K562 (cell line): ENCODE results near the gene KCNQ5. TPM values are rescaled to one million over a fixed set of nuclear protein-coding genes. Genes with fewer than 3 reads are reported as not detected.

Source experiments
- ATAC-seq: fragments of 200-7000 bp; cut with Tn5 transposase; 3 replicates; pipeline ENCODE4 v1.9.1; 2020; ENCODE audit warnings: moderate library complexity
- BruUV-seq: library from RNA; stranded (reverse); fragments of 400-500 nt; replicated peaks from 2 replicates; lab custom pipeline; 2021; lab: Mats Ljungman, UMichigan
- CTCF ChIA-PET: fragments of 300-600 bp; formaldehyde crosslinking; extraction: SDS; loops from one replicate; lab custom pipeline; 2021; ENCODE audit warnings: low intra/inter-chr PET ratio; lab: Yijun Ruan, JAX
- POLR2A ChIA-PET: fragments of 300-600, 350-650 bp; sonication (Branson Sonifier 250); formaldehyde crosslinking; extraction: SDS; loops from one replicate; lab custom pipeline; 2021; ENCODE audit warnings: antibody characterized with exemption, inconsistent platforms; lab: Yijun Ruan, JAX
- DNase-seq, 4 experiments: peaks; one replicate each; pipeline versions ENCODE4 v3.0.0 to v3.0.0-alpha.2; 2011 to 2018; ENCODE audit warnings: low spot score in 3 of 4, mixed read lengths in 3 of 4; ENCODE audit errors: extremely low read depth in 1 of 4
- FAIRE-seq: peaks from 2 replicates; lab custom pipeline; 2011; peaks lifted over from hg19 to GRCh38; lab: Jason Lieb, UNC
- H2AFZ ChIP-seq: 2 replicates; pipeline ENCODE4 v1.6.0; 2011; ENCODE audit warnings: low read depth, low read length, control low read depth, inconsistent platforms
- H3K27ac ChIP-seq: fragments of 200-600 bp; 3 replicates; pipeline ENCODE4 v1.8.0; 2011; ENCODE audit warnings: low read depth, mild to moderate bottlenecking, control low read depth, inconsistent platforms, low read length, moderate library complexity, mixed read lengths; ENCODE audit errors: extremely low read depth
- H3K27me3 ChIP-seq, 2 experiments: fragments of 300-600 bp in 1 of 2; 2 replicates in 1 of 2; 3 replicates in 1 of 2; pipeline versions ENCODE4 v1.6.0 to v1.8.0; 2011; ENCODE audit warnings: inconsistent platforms in 2 of 2, low read length in 2 of 2, mild to moderate bottlenecking in 1 of 2, mixed read lengths in 1 of 2, moderate library complexity in 1 of 2; ENCODE audit not compliant: control insufficient read depth in 2 of 2, insufficient read depth in 2 of 2
- H3K36me3 ChIP-seq: fragments of 300-600 bp; 3 replicates; pipeline ENCODE4 v1.8.0; 2011; ENCODE audit warnings: mild to moderate bottlenecking, low read length, inconsistent platforms; ENCODE audit not compliant: control insufficient read depth, insufficient read depth
- H3K4me1 ChIP-seq, 2 experiments: fragments of 200-600 bp in 1 of 2; replicated peaks in 1 of 2; 2 replicates in 1 of 2; 3 replicates in 1 of 2; pipeline versions ENCODE4 v1.5.1 to v1.8.0; 2011; ENCODE audit warnings: inconsistent platforms in 2 of 2, low read length in 2 of 2, mild to moderate bottlenecking in 1 of 2, mixed read lengths in 1 of 2, moderate library complexity in 1 of 2; ENCODE audit not compliant: control insufficient read depth in 2 of 2, insufficient read depth in 2 of 2
- H3K4me2 ChIP-seq: 2 replicates; pipeline ENCODE4 v1.6.1; 2011; ENCODE audit warnings: low read length, control low read depth, inconsistent platforms, mixed read lengths; ENCODE audit not compliant: insufficient read depth
- H3K4me3 ChIP-seq: fragments of 200-600 bp; sonication (generic), shearing (Covaris generic); 2 replicates; pipeline ENCODE4 v1.5.1; 2016; ENCODE audit warnings: control low read depth, inconsistent platforms
- H3K79me2 ChIP-seq: fragments of 200-600 bp; 3 replicates; pipeline ENCODE4 v1.8.0; 2011; ENCODE audit warnings: low read length, inconsistent platforms; ENCODE audit not compliant: control insufficient read depth, insufficient read depth
- H3K9ac ChIP-seq, 2 experiments: 2 replicates each; pipeline versions ENCODE4 v1.6.0 to v1.6.1; 2011; ENCODE audit warnings: low read depth in 2 of 2, low read length in 2 of 2, control low read depth in 1 of 2, inconsistent platforms in 1 of 2, mild to moderate bottlenecking in 1 of 2, mixed read lengths in 1 of 2; ENCODE audit not compliant: insufficient read depth in 1 of 2
- H3K9me1 ChIP-seq: one replicate; pipeline ENCODE4 v1.6.0; 2011; ENCODE audit warnings: inconsistent platforms, mild to moderate bottlenecking, low read length, moderate library complexity; ENCODE audit not compliant: control insufficient read depth, insufficient read depth
- H3K9me3 ChIP-seq: replicated peaks from 2 replicates; pipeline ENCODE4 v1.5.1; 2011; ENCODE audit warnings: low read depth, low read length, inconsistent platforms; ENCODE audit not compliant: control insufficient read depth, insufficient read depth
- H4K20me1 ChIP-seq: replicated peaks from 2 replicates; pipeline ENCODE4 v1.6.1; 2011; ENCODE audit warnings: low read length, inconsistent platforms, mixed read lengths; ENCODE audit not compliant: control insufficient read depth, insufficient read depth
- CREB5 ChIP-seq: fragments of 250-450 bp; sonication (Bioruptor Pico); IDR thresholded peaks from 2 replicates; pipeline ENCODE4 v1.5.0; 2020; ENCODE audit warnings: mild to moderate bottlenecking
- ELF1 ChIP-seq: fragments of 200-800 bp; sonication (Bioruptor generic); IDR thresholded peaks from 2 replicates; pipeline ENCODE4 v1.6.1; 2016; ENCODE audit warnings: missing genetic modification characterization, missing compliant biosample characterization
- ESRRA ChIP-seq: fragments of 450-650 bp; IDR thresholded peaks from 2 replicates; pipeline ENCODE4 v1.6.1; 2014; ENCODE audit warnings: low read depth, mild to moderate bottlenecking, moderate library complexity, borderline replicate concordance
- MED1 ChIP-seq: sonication (generic); formaldehyde crosslinking; IDR thresholded peaks from 2 replicates; pipeline ENCODE4 v1.8.1; 2023; ENCODE audit warnings: missing genetic modification reagents, borderline replicate concordance
- NBN ChIP-seq: fragments of 450-650 bp; IDR thresholded peaks from 2 replicates; pipeline ENCODE4 v1.6.1; 2016; ENCODE audit warnings: low read depth, mild to moderate bottlenecking
- NCOR1 ChIP-seq: fragments of 450-650 bp; IDR thresholded peaks from 2 replicates; pipeline ENCODE4 v1.6.1; 2016; ENCODE audit warnings: mild to moderate bottlenecking, moderate library complexity
- NONO ChIP-seq, 2 experiments: fragments of 200-400 bp in 1 of 2; fragments of 450-650 bp in 1 of 2; formaldehyde crosslinking in 1 of 2; IDR thresholded peaks; 2 replicates each; pipeline ENCODE4 v1.6.1; 2017; ENCODE audit warnings: low read depth in 2 of 2, mild to moderate bottlenecking in 2 of 2, moderate library complexity in 2 of 2, low read length in 1 of 2
- PRPF4 ChIP-seq: fragments of 200-400 bp; formaldehyde crosslinking; IDR thresholded peaks from one replicate; pipeline ENCODE4 v1.6.1; 2017; ENCODE audit warnings: low read length, low read depth, mild to moderate bottlenecking; ENCODE audit not compliant: insufficient read depth, poor library complexity, severe bottlenecking
- PTRF ChIP-seq: fragments of 450-650 bp; IDR thresholded peaks from 2 replicates; pipeline ENCODE4 v1.6.1; 2016; ENCODE audit warnings: mild to moderate bottlenecking, missing genetic modification characterization, missing compliant biosample characterization
- RFX1 ChIP-seq: fragments of 450-650 bp; IDR thresholded peaks from 2 replicates; pipeline ENCODE4 v1.6.1; 2016; ENCODE audit warnings: mild to moderate bottlenecking, moderate library complexity
- RHOXF2B ChIP-seq: fragments of 250-450 bp; sonication (Bioruptor Pico); conservative IDR thresholded peaks from 2 replicates; pipeline ENCODE4 v1.5.1; 2021
- SMARCA5 ChIP-seq: fragments of 450-650 bp; IDR thresholded peaks from 2 replicates; pipeline ENCODE4 v1.6.1; 2016
- THRB ChIP-seq: fragments of 450-650 bp; formaldehyde crosslinking; conservative IDR thresholded peaks from 2 replicates; pipeline ENCODE4 v1.4.0; 2022; ENCODE audit warnings: mild to moderate bottlenecking, missing genetic modification characterization
- ZBTB26 ChIP-seq: fragments of 450-650 bp; formaldehyde crosslinking; IDR thresholded peaks from 2 replicates; pipeline ENCODE4 v1.4.0; 2022; ENCODE audit warnings: missing genetic modification characterization
- ZNF224 ChIP-seq: sonication (generic); formaldehyde crosslinking; IDR thresholded peaks from 2 replicates; pipeline ENCODE4 v1.8.0; 2022; ENCODE audit warnings: mild to moderate bottlenecking, missing genetic modification reagents
- WGBS: fragments of 100-300 bp; shearing (Covaris generic); methylation state at CpG from one replicate; pipeline ENCODE4 v1.1.6; 2016; ENCODE audit warnings: low coverage, mixed read lengths; ENCODE audit not compliant: insufficient coverage; ENCODE audit errors: missing lambda C conversion rate; 5-methylcytosine and 5-hydroxymethylcytosine counted together
- in situ Hi-C: fragments of 300-500 bp; cut with MboI; formaldehyde crosslinking; loops from 4 replicates; pipeline ENCODE4 v1.15.0; 2018; ENCODE audit warnings: inconsistent platforms, mixed read lengths
- intact Hi-C: fragments of 100-400 bp; cut with micrococcal nuclease; formaldehyde crosslinking; loops from 2 replicates; pipeline ENCODE4 v1.14.2; 2022
- polyA plus RNA-seq, 8 experiments: library from polyadenylated mRNA; depleted of rRNA in 4 of 8; stranded (reverse) in 5 of 8; unstranded in 3 of 8; fragments of >200 nt; fragmentation: Nextera tagmentation in 2 of 8; fragmentation: Illumina TruSeq in 1 of 8; extraction: Ambion mirVana in 2 of 8; extraction: Trizol in 1 of 8; gene quantifications; 2 replicates each; pipeline versions ENCODE4 v1.2.1 to v1.2.3, GENCODE V29; 2011 to 2014; ENCODE audit warnings: inconsistent platforms in 1 of 8, missing spikeins in 1 of 8
- total RNA-seq, 7 experiments: library from RNA; depleted of rRNA in 6 of 7; stranded (reverse); fragments of >200 nt in 6 of 7; fragmentation: Illumina TruSeq in 2 of 7; extraction: Trizol in 2 of 7; gene quantifications; 2 replicates each; pipeline versions ENCODE4 v1.2.1 to v1.2.3, GENCODE V29; 2011 to 2021; ENCODE audit warnings: low replicate concordance in 1 of 7
- TF ChIP-seq, protein P1 (sequence below): fragments of 250-450 bp; sonication (Bioruptor Pico); IDR thresholded peaks from 2 replicates; pipeline ENCODE4 v1.8.0; 2022; ENCODE audit warnings: inconsistent platforms, mild to moderate bottlenecking, moderate library complexity, borderline replicate concordance
- TF ChIP-seq, protein P2 (sequence below): IDR thresholded peaks from 2 replicates; pipeline ENCODE4 v1.6.1; 2016; ENCODE audit warnings: missing genetic modification characterization, missing compliant biosample characterization

Gene KCNQ5
- total and polyA plus RNA-seq, 9 of the 15 experiments (the other 6 are each of a cell fraction or from before 2014, with no cell fraction given): 0.31 to 5.9 (median 2.6) TPM

DNA sequence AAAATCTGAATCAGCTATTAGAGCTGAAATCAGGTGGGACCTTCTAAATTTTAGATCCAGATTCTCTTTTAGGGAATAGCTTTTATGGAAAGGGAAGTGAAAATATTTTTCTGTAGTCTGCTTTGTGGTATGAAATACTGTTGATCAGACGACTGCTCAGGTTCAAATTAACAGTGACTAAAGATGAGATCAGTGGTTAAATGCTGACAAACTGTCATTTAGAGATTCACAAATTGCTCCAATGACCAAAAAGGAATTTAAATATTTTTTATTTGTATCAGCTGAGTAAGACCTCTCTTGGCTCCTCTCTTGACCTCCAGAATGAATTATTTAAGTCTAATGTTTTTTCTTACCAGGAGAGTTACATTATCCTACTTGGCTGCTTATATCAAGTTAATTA, 77.3 kb downstream of the KCNQ5 start:
- Histone ChIP-seq H3K4me3 (no peak overlapping the region), H3K9ac (no peak overlapping the region), H3K4me1 (peaks cover 3 to 9% of the 10 kb centered on the region in 2 experiments; a peak in 2 of 5 replicates), H3K27ac (no peak overlapping the region), H3K27me3 (no peaks in the 10 kb centered on the region), H4K20me1 (no peaks in the 10 kb centered on the region), H3K9me3 (no peaks in the 10 kb centered on the region), H3K79me2 (no peaks in the 10 kb centered on the region), H2AFZ (no peak overlapping the region), H3K36me3 (no peaks in the 10 kb centered on the region), H3K4me2 (no peak overlapping the region), H3K9me1 (no peaks in the 10 kb centered on the region)
- intact Hi-C loops (no loop called here), in situ Hi-C loops (no loop called here)
- WGBS: 16% methylated on average over 1 of the region's 1 CpG
- FAIRE-seq (no peak), ATAC-seq (no peak), DNase-seq (no peak)
- no TSS peak for BruUV-seq
- ChIA-PET POLR2A (interaction anchor here (0.6 kb wide), 1 partner anchor 678 kb away, joined by 3 read pairs; no protein-coding TSS in a partner anchor), CTCF (no interaction called here)
- TF ChIP-seq PRPF4: no peak
- TF ChIP-seq NBN: no peak
- TF ChIP-seq NONO (IDR thresholded peaks at IDR 0.05; ENCODE audit: low read depth in 2 of 2, low read length in 1 of 2): no peak
- no peak for TF ChIP-seq THRB (CRISPR knock-in tag)
- no peak for TF ChIP-seq NCOR1
- no peak for TF ChIP-seq RHOXF2B (CRISPR knock-in tag)
- no peak for TF ChIP-seq ELF1
- TF ChIP-seq CREB5 (CRISPR knock-in tag): no peak
- TF ChIP-seq SMARCA5: no peak
- TF ChIP-seq, protein P1, sequence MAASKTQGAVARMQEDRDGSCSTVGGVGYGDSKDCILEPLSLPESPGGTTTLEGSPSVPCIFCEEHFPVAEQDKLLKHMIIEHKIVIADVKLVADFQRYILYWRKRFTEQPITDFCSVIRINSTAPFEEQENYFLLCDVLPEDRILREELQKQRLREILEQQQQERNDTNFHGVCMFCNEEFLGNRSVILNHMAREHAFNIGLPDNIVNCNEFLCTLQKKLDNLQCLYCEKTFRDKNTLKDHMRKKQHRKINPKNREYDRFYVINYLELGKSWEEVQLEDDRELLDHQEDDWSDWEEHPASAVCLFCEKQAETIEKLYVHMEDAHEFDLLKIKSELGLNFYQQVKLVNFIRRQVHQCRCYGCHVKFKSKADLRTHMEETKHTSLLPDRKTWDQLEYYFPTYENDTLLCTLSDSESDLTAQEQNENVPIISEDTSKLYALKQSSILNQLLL (CRISPR knock-in tag): no peak
- TF ChIP-seq ESRRA: no peak
- no peak for TF ChIP-seq ZBTB26 (CRISPR knock-in tag)
- TF ChIP-seq RFX1: no peak
- TF ChIP-seq, protein P2, sequence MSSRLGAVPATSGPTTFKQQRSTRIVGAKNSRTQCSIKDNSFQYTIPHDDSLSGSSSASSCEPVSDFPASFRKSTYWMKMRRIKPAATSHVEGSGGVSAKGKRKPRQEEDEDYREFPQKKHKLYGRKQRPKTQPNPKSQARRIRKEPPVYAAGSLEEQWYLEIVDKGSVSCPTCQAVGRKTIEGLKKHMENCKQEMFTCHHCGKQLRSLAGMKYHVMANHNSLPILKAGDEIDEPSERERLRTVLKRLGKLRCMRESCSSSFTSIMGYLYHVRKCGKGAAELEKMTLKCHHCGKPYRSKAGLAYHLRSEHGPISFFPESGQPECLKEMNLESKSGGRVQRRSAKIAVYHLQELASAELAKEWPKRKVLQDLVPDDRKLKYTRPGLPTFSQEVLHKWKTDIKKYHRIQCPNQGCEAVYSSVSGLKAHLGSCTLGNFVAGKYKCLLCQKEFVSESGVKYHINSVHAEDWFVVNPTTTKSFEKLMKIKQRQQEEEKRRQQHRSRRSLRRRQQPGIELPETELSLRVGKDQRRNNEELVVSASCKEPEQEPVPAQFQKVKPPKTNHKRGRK (tag): no peak
- TF ChIP-seq ZNF224: no peak
- no peak for TF ChIP-seq PTRF (tag)
- no peak for TF ChIP-seq MED1 (CRISPR knock-in tag)
